K562 (cell line): ENCODE data around the gene HMCES. TPM values are rescaled to one million over a fixed set of nuclear protein-coding genes. Genes with fewer than 3 reads are reported as not detected.
A peak's percentile ranks its signal among the peaks of the same experiment; 100 is the strongest.

Experiments
- BCL6 ChIP-seq: fragments of 250-450 bp; sonication (Bioruptor Pico); IDR thresholded peaks from 2 replicates; pipeline ENCODE4 v1.4.0; 2020
- CBFB ChIP-seq: sonication (generic); formaldehyde crosslinking; IDR thresholded peaks from 2 replicates; pipeline ENCODE4 v1.4.0; 2020; ENCODE audit warnings: mild to moderate bottlenecking, missing genetic modification reagents
- CEBPZ ChIP-seq: fragments of 150-350 bp; IDR thresholded peaks from 2 replicates; pipeline ENCODE4 v1.6.1; 2014; ENCODE audit warnings: low read depth, mild to moderate bottlenecking, low read length, borderline replicate concordance
- CHD2 ChIP-seq: IDR thresholded peaks from 2 replicates; pipeline ENCODE4 v1.6.1; 2011; ENCODE audit warnings: low read depth, low read length
- DACH1 ChIP-seq: fragments of 450-650 bp; IDR thresholded peaks from 2 replicates; pipeline ENCODE4 v1.6.1; 2018; ENCODE audit not compliant: partially characterized antibody
- DNMT1 ChIP-seq: fragments of 450-650 bp; IDR thresholded peaks from 2 replicates; pipeline ENCODE4 v1.6.1; 2016; ENCODE audit warnings: antibody characterized with exemption, mild to moderate bottlenecking
- ELF1 ChIP-seq: fragments of 200-800 bp; sonication (Bioruptor generic); IDR thresholded peaks from 2 replicates; pipeline ENCODE4 v1.6.1; 2016; ENCODE audit warnings: missing genetic modification characterization, missing compliant biosample characterization
- HES1 ChIP-seq: fragments of 450-650 bp; IDR thresholded peaks from 2 replicates; pipeline ENCODE4 v1.6.1; 2016; ENCODE audit warnings: low read depth, mild to moderate bottlenecking, moderate library complexity
- NCOA1 ChIP-seq: fragments of 450-650 bp; IDR thresholded peaks from 2 replicates; pipeline ENCODE4 v1.6.1; 2016; ENCODE audit warnings: low read depth
- NFE2 ChIP-seq: IDR thresholded peaks from 2 replicates; pipeline ENCODE4 v1.6.1; 2014; ENCODE audit warnings: antibody characterized with exemption, low read depth
- NR0B1 ChIP-seq: fragments of 450-650 bp; IDR thresholded peaks from one replicate; pipeline ENCODE4 v1.6.1; 2018; ENCODE audit warnings: mild to moderate bottlenecking, moderate library complexity; ENCODE audit not compliant: partially characterized antibody
- NR1H2 ChIP-seq: sonication (generic); formaldehyde crosslinking; IDR thresholded peaks from 2 replicates; pipeline ENCODE4 v1.4.0; 2020; ENCODE audit warnings: mild to moderate bottlenecking, missing genetic modification reagents
- PPARD ChIP-seq: fragments of 250-450 bp; sonication (Bioruptor Pico); IDR thresholded peaks from 2 replicates; pipeline ENCODE4 v1.8.0; 2022; ENCODE audit warnings: inconsistent platforms, mild to moderate bottlenecking, moderate library complexity
- PURB ChIP-seq: sonication (generic); formaldehyde crosslinking; IDR thresholded peaks from 2 replicates; pipeline ENCODE4 v1.9.0; 2021; ENCODE audit warnings: low read depth, mild to moderate bottlenecking, missing genetic modification reagents
- RB1 ChIP-seq: fragments of 450-650 bp; IDR thresholded peaks from 2 replicates; pipeline ENCODE4 v1.6.1; 2017; ENCODE audit warnings: low read depth, mild to moderate bottlenecking
- RBFOX2 ChIP-seq: fragments of 200-400 bp; formaldehyde crosslinking; IDR thresholded peaks from 2 replicates; pipeline ENCODE4 v1.6.1; 2017; ENCODE audit warnings: low read depth, mild to moderate bottlenecking, low read length, moderate library complexity
- TEAD1 ChIP-seq, 2 experiments: fragments of 450-650 bp in 1 of 2; sonication (generic) in 1 of 2; formaldehyde crosslinking; IDR thresholded peaks; 2 replicates each; pipeline versions ENCODE4 v1.4.0 to v1.8.0; 2020 to 2022; ENCODE audit warnings: mild to moderate bottlenecking in 2 of 2, missing genetic modification reagents in 1 of 2
- TRIM28 ChIP-seq: fragments of 450-650 bp; IDR thresholded peaks from 2 replicates; pipeline ENCODE4 v1.6.1; 2017
- YY1 ChIP-seq, 3 experiments: IDR thresholded peaks; 2 replicates each; pipeline ENCODE4 v1.6.1; 2011; ENCODE audit warnings: low read length in 2 of 3, mild to moderate bottlenecking in 2 of 3, moderate library complexity in 2 of 3, borderline replicate concordance in 1 of 3, control low read depth in 1 of 3, low read depth in 1 of 3; ENCODE audit not compliant: insufficient read depth in 3 of 3, insufficient replicate concordance in 2 of 3, control insufficient read depth in 1 of 3, insufficient read length in 1 of 3; ENCODE audit errors: extremely low read depth in 1 of 3
- ZNF717 ChIP-seq: fragments of 250-450 bp; sonication (Bioruptor Pico); IDR thresholded peaks from 2 replicates; pipeline ENCODE4 v1.5.0; 2021
- polyA plus RNA-seq, 8 experiments: library from polyadenylated mRNA; depleted of rRNA in 4 of 8; stranded (reverse) in 5 of 8; unstranded in 3 of 8; fragments of >200 nt; fragmentation: Nextera tagmentation in 2 of 8; fragmentation: Illumina TruSeq in 1 of 8; extraction: Ambion mirVana in 2 of 8; extraction: Trizol in 1 of 8; gene quantifications; 2 replicates each; pipeline versions ENCODE4 v1.2.1 to v1.2.3, GENCODE V29; 2011 to 2014; ENCODE audit warnings: inconsistent platforms in 1 of 8, missing spikeins in 1 of 8
- total RNA-seq, 7 experiments: library from RNA; depleted of rRNA in 6 of 7; stranded (reverse); fragments of >200 nt in 6 of 7; fragmentation: Illumina TruSeq in 2 of 7; extraction: Trizol in 2 of 7; gene quantifications; 2 replicates each; pipeline versions ENCODE4 v1.2.1 to v1.2.3, GENCODE V29; 2011 to 2021; ENCODE audit warnings: low replicate concordance in 1 of 7
- TF ChIP-seq, protein P1 (sequence below): fragments of 450-650 bp; IDR thresholded peaks from 2 replicates; pipeline ENCODE4 v1.6.1; 2017; ENCODE audit warnings: mild to moderate bottlenecking, moderate library complexity
- TF ChIP-seq, protein P2 (sequence below): IDR thresholded peaks from 2 replicates; pipeline ENCODE4 v1.6.1; 2011; ENCODE audit not compliant: insufficient read length; ENCODE audit errors: extremely low read depth

HMCES gene
- total and polyA plus RNA-seq, 9 of the 15 experiments (the other 6 are each of a cell fraction or from before 2014, with no cell fraction given): 18.8 to 45.3 (median 24.8) TPM

GRCh38 chr3:129316248-129317013 is 37.8 kb downstream of the HMCES start (continued):
- TF ChIP-seq DNMT1 (no peak), CEBPZ (no peak), TRIM28 (no peak), HES1 (no peak), BCL6 (CRISPR knock-in tag) (no peak), YY1 (IDR thresholded peaks at IDR 0.05; ENCODE audit: borderline replicate concordance in 1 of 3, control insufficient read depth in 1 of 3, extremely low read depth in 1 of 3, insufficient read depth in 3 of 3, insufficient read length in 1 of 3, insufficient replicate concordance in 2 of 3, low read depth in 1 of 3, low read length in 2 of 3) (peak in 2 of 3 experiments; percentile 44 to 54), RBFOX2 (peak; percentile 95), RB1 (peak; percentile 68; the same call in 1 of the 2 replicates), NFE2 (no peak), DACH1 (no peak), ELF1 (tag) (no peak), ZNF717 (CRISPR knock-in tag) (no peak), TEAD1 (CRISPR knock-in tag; IDR thresholded peaks at IDR 0.05) (no peak), NCOA1 (no peak), CHD2 (no peak), NR1H2 (CRISPR knock-in tag) (no peak), CBFB (CRISPR knock-in tag) (no peak), NR0B1 (no peak), PPARD (CRISPR knock-in tag) (no peak), PURB (CRISPR knock-in tag) (no peak)
- TF ChIP-seq, protein P1, sequence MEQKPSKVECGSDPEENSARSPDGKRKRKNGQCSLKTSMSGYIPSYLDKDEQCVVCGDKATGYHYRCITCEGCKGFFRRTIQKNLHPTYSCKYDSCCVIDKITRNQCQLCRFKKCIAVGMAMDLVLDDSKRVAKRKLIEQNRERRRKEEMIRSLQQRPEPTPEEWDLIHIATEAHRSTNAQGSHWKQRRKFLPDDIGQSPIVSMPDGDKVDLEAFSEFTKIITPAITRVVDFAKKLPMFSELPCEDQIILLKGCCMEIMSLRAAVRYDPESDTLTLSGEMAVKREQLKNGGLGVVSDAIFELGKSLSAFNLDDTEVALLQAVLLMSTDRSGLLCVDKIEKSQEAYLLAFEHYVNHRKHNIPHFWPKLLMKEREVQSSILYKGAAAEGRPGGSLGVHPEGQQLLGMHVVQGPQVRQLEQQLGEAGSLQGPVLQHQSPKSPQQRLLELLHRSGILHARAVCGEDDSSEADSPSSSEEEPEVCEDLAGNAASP: no peak
- TF ChIP-seq, protein P2, sequence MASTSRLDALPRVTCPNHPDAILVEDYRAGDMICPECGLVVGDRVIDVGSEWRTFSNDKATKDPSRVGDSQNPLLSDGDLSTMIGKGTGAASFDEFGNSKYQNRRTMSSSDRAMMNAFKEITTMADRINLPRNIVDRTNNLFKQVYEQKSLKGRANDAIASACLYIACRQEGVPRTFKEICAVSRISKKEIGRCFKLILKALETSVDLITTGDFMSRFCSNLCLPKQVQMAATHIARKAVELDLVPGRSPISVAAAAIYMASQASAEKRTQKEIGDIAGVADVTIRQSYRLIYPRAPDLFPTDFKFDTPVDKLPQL: peak; percentile 70
